ENCODE data around the gene JADE1.

JADE1 gene

DNA sequence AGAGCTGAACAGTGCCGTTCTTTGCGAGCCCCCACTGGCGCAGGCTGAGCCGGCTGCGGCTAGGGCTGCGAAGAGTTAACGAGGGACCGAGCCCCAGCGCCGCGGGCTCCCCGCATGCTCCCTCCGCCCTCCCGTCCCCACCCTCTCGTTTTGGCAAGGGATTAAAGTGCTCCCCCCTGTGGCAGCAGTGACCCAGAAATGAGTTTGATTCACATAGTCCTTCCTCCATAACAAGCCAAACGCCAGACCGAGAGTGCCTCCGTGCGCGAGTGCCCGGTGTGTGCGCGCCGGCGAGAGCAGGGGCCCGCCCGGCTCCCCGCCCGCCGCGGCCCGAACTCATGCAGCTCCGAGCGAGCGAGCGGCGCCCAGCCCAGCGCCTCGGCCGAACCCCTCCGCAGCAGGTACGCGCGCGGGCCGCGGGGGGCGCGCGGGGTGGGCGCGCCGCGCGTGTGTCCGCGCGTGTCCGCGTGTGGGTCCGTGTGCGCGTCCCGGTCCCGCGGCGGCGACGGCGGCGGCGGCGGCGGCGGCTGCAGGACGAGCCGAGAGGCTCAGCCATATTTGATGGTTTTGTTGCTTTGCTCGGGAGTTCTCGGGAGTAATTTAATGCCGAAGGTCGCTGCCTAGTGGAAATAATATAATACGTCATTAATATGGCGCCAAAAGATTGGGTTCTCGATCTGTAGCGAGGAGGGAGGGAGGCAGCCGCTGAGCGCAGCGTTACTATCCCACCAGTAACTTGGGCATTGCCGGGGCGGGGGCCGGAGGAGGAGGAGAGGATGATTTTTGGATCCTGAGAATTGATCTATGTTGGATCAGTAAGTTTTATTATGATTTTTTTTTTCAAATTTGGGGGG lies at the start of gene JADE1:
Gene JADE1 (plus strand): TSS at position 224 of the 854 bp plus-strand sequence. CDS start 22,059 bp downstream, outside the sequence.
- DNase-seq, result peak; percentile 91

DNA sequence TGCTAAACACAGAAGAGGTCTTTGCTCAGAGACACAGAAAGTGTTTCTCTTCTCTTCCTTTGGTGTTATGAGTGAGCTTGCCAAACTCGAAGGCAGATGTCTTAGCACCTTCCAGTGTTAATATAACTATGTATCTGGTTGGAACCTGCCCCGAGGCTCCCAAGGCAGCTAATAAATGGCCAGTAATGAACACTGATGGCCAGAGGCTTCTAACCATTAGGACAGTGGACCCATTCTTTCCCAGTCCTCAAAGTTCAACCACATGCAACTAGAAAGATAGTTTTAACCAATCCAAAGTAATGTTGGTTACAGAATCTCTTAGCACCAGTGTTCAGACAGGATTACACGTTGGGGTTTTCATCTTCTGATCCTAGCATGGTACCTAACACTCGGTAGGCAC lies 42.7 kb upstream of the JADE1 start:
- no peak for DNase-seq

DNA sequence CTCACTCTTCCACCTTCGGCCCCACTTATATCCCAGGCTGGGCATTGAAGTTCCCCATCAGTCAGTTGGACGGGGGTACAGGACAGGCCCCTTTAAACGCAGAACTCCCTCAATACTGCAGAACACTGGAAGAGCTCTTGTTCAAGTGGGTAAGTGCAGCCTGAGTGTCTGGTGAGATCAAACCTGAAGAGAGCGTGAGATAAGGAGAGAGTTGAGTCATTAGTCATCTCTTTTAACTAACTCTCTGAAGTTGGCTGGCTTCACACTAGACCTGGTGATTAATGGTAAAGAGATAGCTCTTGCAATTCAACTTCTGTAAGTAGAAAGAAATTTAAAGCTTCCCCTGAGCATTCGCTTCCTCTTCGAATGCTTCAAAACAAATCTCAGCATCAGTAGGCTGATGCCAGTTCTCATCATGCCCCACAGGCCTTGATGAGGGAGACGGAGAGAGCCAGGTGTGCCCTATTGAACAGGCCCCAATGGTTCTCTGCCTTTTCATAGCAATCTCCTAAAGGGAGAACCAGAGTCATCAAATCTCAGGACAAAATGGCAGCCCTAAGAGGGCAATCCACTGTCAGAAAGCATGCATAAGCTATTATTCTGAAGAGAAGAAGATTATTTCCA lies 41.0 kb upstream of the JADE1 start:
- no peak for DNase-seq

DNA sequence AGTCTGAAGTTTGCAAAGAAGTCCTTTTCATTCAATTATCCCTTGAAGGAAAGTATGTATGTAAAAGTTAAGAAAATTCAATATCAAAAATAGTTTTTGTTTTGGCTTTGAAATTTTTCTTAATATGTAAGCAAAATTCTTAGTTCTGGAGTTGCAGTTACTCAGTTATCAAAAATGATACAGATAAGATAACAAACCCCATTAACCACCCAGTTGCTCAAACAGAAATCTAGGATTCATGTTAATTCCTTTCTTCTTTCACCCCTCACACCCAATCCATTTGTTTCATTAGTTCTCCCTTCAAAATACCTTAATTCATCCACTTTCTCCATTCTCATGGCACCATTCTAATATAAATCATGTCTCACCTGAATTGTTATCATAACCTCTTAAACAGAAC lies 40.5 kb upstream of the JADE1 start:
- no peak for DNase-seq

DNA sequence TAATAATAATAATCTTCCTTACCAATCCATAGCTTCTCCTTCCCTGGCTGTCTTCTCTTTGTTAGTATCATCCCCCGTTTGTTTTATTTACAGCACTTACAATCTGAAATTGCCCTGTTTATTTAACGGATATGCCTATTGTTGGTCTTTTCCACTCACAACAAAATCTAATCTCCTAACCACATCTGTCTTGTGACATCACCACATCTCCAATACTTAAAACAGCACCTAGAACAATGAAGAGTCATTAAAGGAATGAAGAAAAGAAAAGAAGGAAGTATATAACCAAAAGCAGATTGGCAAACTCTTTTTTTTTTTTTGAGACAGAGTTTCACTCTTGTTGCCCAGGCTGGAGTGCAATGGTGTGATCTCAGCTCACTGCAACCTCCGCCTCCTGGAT lies 38.7 kb upstream of the JADE1 start:
- DNase-seq, result no peak

DNA sequence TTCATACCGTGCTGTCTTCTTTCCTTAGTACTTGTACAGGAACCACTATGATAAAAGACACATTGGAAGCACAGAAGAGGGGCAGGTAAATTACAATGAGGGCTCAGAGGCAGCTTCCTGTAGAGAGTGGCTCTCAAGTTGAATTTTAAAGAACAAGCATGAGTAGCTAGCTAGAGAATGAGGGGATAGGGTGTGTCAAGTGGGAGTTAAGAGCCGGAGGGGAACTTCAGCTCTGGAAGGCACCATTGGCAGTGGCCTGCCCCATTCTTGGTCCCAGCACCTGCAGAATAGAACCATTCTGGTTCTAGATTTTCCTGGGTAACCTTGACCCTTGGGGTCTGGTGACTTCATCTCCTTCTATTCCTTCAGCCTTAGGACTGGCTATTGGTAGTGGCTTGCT lies 34.0 kb upstream of the JADE1 start:
- DNase-seq, result no peak

DNA sequence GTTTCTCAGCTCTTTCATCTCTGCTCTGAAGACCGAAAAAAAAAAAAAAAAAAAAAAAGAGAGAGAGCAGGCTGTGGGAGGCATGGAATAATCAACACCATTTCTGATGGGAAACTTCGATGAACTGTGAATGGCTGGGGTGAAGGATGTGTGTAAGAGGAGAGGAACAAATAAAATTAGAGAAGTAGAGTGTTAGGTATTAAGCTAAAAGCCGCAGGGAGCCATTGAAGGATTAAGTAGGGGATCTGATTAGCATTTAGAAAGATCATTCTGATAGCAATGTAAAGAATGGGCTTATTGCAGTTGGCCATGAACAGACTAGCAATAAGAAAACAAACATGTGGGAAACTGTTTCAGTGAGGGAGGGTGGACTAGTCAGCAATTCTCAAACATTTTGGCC lies 33.6 kb upstream of the JADE1 start:
- no peak for DNase-seq

DNA sequence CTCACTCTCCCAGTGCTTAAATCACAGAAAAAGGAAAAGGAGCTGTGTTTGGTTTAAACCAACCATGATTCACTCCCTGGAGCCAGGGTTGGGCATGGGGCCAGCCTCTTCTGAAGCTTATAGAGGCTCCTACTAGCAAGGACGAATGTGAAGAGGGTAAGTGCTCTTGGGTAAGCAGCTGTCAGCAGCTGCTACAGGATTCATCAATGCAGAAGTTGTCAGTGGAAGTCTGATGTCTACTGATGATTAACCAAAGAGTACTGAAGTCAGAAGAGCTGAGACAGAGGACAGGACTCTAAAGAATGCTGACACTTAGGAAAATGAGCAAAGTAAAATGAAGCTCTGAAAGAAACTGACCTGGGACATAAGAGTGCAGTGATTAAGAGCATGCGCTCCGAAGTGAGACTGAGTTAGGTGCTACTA lies 32.7 kb upstream of the JADE1 start:
- DNase-seq, result peak; percentile 31

DNA sequence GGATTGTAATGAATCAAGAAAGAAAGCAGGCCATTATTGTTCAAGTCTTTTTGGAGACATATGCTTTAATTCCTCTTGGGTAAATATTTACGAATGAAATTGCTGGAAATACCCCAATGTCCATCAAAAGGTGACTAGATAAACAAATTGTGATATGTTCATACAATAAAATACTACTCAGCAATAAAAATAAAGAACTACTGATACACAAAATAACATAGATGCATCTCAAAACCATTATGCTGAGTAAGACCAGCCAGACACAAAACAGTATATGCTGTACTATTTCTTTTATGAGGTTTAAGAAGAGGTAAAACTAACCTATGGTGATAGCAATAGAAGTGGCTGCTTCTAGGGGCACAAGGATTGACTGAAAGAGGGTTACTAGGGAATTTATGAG lies 28.8 kb upstream of the JADE1 start:
- DNase-seq, result no peak

DNA sequence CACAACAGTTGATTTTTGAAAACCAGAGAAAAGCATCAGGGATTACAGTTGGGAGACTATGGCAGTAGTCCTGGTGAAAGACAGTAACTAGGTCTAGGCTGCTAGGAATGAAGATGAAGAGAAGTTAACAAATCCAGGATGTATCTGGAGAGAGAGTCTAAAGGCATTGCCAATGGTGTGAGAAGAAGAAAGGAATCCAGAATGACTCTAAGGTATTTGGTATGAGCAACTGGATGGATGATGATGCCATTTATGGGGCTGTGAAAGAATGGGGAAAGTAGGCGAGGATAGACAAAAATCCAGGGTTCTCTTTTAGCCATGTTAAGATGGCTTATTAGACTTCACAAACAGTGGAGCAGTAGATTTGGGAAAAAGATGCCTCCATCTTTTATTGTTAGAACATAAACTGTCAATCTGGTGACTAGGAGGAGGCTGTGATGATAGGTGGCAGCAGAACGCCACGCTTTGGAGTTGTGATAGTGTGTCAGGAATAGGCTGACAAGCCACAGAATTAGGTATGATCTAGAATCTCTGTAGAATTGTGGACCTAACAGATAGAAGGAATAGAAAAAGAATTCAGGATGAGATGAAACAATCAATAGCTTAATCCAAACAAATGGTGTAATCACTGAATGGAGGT lies 27.3 kb upstream of the JADE1 start:
- DNase-seq, result no peak

DNA sequence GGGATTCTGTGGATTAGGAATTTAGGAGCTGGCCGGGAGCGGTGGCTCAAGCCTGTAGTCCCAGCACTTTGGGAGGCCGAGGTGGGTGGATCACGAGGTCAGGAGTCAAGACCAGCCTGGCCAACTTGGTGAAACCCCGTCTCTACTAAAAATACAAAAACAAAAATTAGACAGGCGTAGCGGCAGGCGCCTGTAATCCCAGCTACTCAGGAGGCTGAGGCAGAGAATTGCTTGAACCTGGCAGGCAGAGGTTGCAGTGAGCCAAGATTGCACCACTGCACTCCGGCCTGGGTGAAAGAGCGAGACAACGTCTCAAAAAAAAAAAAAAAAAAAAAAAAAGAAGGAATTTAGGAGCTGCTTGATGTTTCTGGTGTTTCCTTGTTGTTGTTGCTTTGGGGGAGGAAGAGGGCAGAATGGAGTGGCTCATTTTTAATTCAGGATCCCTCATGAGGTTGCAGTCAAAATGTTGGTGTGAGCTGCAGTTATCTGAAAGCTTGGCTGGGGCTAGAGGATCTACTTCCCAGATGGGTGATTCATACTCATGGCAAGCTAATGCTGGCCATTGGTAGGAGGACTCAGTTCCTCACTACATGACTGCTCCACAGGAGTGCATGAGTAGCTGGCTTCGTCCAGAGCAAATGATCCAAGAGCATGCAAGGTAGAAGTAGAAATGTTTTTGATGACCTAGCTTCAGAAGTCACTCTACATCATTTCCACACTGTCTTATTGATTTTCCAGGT lies 26.5 kb upstream of the JADE1 start:
- DNase-seq, result no peak

DNA sequence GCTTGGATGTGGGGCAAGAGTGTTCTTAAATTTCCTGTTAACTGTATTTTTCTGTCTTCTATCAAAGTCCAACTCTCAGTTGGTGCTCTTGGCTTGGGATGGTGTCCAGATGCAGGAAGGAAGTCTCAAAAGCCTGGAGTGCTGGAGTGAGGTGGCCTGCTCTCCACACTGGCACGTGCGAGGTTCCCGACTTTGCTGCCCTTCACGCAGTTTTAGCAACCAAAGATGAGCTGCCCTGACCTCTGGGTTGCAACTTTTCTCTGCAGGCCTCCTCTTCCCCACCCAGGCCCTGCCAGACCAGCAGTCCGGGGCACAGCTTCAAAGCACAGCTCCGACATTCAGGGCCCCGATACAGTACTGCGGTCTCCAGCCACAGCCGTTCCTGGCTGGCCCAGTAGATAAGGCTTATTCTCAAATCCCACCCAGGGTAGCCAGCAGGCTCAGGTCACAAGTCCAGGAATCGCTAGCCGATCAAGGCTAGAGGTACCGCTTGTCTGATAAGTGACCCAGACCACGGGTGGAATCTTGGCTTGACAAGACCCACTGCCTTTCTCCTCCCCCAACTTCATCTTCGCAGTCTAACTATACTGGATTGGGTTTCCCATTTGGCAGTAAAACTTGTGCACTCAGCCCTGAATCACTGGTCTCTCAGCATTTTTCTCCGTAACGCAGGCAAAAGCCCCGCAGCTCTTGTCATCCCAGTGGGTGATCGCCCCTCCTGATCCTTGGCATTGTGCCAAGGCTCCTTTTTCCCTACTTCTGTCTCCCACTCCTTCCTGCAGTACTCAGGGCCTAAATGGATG lies 21.8 kb upstream of the JADE1 start:
- no peak for DNase-seq

DNA sequence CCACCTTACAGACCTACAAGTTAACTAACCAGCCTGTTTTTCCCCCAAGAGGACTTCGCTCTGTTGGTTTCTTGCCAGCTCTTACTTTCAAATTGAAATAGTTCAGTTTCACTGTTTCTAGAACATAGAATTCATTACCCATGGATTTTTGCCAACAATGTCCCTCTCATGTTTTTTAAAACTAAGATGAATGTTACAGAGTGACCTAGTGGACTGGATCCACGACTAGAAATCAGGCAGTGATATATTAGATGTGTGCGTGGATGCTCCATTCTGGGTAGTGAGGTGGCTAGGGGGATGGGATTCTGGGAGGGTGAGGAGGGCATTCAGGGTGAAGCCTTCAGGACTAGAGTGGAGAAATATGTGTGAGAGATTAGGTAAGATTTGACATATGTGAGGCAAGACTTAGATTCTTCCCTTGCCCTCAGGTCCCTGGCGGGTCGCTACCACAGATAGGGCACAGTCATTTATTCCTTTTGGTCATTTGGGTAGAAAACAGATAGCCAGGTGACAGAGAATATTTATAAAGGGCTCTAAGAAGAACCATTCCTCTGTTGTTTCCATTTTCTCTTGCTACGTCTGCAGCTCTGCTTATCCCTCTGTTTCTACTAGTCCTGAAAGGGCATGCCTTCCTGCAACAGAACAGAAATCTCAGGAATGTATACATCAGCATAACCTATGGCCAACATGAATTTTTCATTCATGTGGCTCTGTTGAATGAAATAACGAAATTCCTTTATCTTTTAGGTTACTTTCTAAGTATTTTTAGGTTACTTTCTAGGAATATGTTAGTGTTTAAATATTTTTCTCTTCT lies 15.4 kb upstream of the JADE1 start:
- DNase-seq, result no peak

DNA sequence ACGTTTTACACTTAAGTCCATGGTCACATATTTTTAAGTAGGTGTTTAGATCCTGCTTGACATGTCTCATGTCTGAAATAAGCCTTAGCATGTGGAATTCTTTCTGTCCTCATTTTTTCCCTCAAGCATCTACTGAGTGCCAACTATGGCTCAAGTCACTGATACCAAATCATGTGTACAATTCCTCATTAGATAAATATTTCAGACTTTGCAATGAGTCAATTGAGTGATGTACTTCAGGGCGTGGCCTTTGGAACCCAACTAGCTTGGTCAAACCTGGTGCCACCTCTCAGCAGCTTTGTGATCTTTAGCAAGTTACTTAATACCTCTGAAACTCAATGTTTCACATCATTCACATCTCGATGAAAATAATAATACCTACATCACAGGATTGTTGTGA lies 12.6 kb upstream of the JADE1 start:
- no peak for DNase-seq

DNA sequence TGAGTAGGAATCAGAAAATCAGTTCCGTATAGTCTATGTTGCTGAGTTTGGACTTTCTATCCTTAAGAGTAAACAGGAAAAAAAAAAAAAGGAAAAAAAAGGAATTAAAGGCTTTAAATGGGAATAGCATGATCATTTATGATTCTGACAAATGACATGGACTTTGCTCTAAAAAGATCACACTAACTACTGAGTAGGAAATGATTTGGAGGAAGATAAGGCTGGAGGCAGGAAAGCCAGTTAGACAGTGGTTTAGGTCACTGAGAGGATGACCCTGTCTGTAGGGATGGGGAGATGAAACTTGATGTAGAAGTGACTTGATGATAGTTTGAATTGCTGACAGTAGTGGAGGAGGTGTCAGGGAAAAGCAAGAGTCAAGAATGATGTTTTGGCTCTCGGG lies 9.2 kb upstream of the JADE1 start:
- DNase-seq, result no peak

DNA sequence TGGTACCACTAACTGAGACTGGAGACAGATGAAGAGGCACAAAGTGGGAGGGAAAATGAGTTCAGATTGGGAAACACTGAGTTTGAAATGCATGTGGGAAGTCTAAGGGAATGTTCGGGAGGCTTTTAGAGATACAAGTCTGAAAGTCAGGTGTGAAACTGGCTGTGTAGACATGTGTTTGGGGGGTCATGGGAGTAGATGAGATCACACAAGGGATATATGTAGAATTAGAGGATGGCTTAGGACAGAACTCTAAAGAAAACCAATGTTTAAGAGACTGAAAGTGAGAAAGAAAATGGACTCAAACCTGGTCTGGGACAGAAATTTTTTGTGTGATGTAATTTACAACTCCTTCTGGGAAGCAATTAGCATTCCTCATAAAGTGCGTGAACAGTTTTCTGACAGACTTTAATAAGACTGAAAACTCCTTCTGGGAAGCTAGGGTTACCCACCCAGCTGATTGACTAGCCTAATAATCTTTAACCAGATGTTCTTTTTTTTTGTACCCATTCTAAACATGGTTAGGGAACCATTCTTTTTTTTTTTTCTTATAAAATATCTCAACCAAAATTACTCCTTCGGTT lies 8.7 kb upstream of the JADE1 start:
- no peak for DNase-seq

DNA sequence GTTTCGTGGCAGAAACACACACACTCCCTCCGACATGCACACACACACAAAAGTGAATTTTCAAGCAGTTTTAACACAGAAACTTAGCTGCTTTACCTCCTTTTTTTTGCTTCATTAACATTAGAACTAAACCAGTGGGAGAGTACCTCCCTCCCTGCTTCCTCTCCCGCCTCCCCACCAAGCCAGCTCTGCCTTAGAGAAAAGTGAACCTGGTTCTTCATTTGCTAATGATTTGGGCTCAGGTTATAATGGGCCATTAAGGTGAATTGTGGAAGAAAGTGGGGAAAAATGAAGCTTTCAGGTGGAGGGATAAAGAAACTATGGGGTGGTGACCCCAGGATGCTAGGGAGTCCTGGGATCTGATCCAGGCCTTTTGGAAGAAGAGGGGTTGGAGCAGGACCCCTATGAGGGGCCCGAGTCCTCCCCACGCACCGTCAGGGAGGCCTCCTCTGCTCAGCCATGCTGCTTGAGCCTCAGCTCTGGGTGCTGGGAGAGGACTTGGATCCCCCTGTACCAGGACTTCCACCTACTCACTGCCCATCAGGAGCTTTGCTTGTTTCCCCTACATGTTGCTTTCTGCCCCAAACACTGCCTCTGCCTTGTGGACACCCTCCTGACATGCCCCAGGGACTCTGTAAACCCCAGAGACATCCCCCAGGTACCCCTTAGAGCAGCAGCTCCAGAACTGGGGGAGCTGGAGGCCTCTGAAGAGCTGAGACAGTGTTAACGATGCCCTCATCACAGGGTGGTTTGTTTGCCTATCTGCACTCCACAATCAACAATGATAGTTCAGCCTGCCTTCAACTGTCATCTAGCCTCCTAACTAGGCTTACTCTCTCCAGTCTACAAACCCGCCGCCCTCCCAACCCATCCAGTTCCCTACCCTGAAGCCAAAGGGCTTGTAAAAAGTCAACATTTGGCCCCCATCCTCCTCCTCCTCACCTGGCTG lies 6.5 kb upstream of the JADE1 start:
- DNase-seq, result no peak

DNA sequence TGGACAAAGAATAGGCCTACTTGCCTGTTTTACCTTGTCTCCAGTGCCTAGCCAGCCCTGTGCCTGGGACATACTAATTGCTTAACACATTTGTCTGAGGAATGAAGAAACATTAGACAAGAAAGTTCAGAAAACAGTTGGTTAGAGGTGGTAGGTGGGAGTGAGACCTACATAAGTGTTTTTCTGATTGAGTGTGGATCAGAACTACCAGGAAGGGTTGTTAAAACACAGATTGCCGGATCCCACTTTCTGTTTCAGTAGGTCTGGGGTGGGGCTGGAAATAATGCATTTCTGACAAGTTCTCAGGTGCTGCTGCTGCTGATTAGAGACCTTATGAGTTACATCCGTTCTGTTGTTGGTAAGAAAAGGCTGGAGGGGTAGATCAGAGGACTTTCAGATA lies 5.7 kb upstream of the JADE1 start:
- DNase-seq, result no peak

DNA sequence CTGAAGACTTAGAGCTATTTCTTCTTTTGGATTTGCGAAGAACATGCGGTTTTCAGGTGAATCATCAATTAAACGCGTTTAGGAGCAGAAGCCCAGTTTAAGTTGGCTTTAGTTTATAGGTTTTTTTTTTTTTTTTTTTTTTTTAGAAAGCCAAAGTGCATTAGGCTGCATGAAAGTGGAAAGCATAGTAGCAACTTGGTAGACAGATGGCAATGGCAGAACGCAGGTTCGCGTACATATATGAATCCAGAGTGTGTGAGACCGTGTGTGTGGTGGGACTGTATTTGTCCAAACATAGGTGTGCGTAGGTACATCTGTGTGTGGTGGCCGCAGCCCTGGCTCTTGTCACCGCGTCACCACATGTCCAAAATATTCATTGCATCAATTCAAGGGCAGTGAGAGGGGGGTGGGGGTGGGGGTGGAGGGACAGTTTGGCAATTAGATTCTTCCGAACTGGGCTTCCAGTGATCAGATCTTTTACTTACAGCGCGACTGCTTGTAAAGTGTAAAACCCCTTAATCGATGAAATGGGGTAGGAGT lies 901 bp downstream of the JADE1 start:
- peak; percentile 43 for DNase-seq

Measured in NCI-H1436 (cell line).